HEK293T (cell line): ENCODE data around the gene SLC9A8.

ENCODE experiments used
- BHLHE40 ChIP-seq: fragments of 450-650 bp; IDR thresholded peaks from 2 replicates; pipeline ENCODE4 v1.6.1; 2016; ENCODE audit warnings: mild to moderate bottlenecking, moderate library complexity, borderline replicate concordance
- FOXM1 ChIP-seq: fragments of 450-650 bp; IDR thresholded peaks from 2 replicates; pipeline ENCODE4 v1.6.1; 2017; ENCODE audit warnings: mild to moderate bottlenecking, borderline replicate concordance

DNA sequence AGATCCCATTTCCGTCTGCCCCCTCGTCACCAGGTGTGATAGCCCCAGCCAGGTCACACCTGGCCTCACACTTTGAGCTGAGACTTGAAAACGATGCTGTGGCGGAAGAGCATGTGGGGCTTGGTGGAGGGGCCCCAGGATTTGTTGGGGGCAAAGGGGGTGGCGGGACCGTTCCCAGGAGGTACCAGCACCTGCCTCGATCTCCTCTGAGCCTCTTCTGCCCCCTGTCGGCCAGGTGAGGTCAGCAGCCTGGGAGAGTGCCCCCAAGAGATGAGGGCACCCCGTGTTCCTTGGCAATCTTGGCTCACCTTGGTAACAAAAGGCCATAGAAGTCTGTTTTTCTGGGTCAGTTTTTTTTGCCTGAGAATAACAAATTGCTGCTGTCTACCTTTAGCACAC is 77.3 kb downstream of the SLC9A8 start:
- TF ChIP-seq FOXM1: no peak
- no peak for TF ChIP-seq BHLHE40
